Measurements from ENCODE around the gene C3orf52. TPM values are rescaled to one million over a fixed set of nuclear protein-coding genes. Genes with fewer than 3 reads are reported as not detected.

C3orf52 gene
- total and polyA plus RNA-seq, 10 of the 15 experiments (the other 5 are each of a cell fraction or from before 2014, with no cell fraction given) = 0.15 to 1.9 (median 0.73) TPM

DNA sequence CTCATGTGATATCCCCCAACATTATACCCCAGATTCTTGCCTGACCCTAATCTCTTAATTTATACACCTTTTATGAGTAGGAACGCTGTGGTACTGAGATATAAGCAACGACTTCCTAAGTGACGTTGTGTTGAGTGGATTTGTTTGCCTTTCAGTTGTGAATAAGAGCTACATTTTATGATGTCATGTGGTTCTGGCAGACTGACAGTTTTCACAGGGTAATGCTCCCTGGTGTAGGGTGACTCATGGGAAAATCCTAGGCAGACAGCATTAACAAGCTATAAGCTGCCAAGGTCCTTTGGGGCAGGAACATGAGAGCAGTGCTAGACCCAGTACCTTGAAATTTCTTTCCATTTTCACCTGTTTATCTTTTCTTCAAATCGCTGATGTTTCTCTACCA lies 11.2 kb downstream of the C3orf52 start (continued):
- TF ChIP-seq, protein P1, sequence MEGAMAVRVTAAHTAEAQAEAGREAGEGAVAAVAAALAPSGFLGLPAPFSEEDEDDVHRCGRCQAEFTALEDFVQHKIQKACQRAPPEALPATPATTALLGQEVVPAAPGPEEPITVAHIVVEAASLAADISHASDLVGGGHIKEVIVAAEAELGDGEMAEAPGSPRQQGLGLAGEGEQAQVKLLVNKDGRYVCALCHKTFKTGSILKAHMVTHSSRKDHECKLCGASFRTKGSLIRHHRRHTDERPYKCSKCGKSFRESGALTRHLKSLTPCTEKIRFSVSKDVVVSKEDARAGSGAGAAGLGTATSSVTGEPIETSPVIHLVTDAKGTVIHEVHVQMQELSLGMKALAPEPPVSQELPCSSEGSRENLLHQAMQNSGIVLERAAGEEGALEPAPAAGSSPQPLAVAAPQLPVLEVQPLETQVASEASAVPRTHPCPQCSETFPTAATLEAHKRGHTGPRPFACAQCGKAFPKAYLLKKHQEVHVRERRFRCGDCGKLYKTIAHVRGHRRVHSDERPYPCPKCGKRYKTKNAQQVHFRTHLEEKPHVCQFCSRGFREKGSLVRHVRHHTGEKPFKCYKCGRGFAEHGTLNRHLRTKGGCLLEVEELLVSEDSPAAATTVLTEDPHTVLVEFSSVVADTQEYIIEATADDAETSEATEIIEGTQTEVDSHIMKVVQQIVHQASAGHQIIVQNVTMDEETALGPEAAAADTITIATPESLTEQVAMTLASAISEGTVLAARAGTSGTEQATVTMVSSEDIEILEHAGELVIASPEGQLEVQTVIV (IDR thresholded peaks at IDR 0.05; ENCODE audit: borderline replicate concordance, partially characterized antibody) = no peak
- TF ChIP-seq, protein P2, sequence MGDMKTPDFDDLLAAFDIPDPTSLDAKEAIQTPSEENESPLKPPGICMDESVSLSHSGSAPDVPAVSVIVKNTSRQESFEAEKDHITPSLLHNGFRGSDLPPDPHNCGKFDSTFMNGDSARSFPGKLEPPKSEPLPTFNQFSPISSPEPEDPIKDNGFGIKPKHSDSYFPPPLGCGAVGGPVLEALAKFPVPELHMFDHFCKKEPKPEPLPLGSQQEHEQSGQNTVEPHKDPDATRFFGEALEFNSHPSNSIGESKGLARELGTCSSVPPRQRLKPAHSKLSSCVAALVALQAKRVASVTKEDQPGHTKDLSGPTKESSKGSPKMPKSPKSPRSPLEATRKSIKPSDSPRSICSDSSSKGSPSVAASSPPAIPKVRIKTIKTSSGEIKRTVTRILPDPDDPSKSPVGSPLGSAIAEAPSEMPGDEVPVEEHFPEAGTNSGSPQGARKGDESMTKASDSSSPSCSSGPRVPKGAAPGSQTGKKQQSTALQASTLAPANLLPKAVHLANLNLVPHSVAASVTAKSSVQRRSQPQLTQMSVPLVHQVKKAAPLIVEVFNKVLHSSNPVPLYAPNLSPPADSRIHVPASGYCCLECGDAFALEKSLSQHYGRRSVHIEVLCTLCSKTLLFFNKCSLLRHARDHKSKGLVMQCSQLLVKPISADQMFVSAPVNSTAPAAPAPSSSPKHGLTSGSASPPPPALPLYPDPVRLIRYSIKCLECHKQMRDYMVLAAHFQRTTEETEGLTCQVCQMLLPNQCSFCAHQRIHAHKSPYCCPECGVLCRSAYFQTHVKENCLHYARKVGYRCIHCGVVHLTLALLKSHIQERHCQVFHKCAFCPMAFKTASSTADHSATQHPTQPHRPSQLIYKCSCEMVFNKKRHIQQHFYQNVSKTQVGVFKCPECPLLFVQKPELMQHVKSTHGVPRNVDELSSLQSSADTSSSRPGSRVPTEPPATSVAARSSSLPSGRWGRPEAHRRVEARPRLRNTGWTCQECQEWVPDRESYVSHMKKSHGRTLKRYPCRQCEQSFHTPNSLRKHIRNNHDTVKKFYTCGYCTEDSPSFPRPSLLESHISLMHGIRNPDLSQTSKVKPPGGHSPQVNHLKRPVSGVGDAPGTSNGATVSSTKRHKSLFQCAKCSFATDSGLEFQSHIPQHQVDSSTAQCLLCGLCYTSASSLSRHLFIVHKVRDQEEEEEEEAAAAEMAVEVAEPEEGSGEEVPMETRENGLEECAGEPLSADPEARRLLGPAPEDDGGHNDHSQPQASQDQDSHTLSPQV (IDR thresholded peaks at IDR 0.05) = no peak
- peak; percentile 70; the same call in 1 of the 2 replicates for TF ChIP-seq ATF7 (IDR thresholded peaks at IDR 0.05; ENCODE audit: low read depth)
- no peak for TF ChIP-seq BACH1 (IDR thresholded peaks at IDR 0.05; ENCODE audit: borderline replicate concordance)
- TF ChIP-seq ETV6 (conservative IDR thresholded peaks at IDR 0.05 in 1 of 2, IDR thresholded peaks at IDR 0.05 in 1 of 2; ENCODE audit: borderline replicate concordance in 1 of 2, low read depth in 1 of 2) = no peak
- TF ChIP-seq NRF1 (conservative IDR thresholded peaks at IDR 0.05; ENCODE audit: low read depth, low read length) = no peak
- TF ChIP-seq, protein P3, sequence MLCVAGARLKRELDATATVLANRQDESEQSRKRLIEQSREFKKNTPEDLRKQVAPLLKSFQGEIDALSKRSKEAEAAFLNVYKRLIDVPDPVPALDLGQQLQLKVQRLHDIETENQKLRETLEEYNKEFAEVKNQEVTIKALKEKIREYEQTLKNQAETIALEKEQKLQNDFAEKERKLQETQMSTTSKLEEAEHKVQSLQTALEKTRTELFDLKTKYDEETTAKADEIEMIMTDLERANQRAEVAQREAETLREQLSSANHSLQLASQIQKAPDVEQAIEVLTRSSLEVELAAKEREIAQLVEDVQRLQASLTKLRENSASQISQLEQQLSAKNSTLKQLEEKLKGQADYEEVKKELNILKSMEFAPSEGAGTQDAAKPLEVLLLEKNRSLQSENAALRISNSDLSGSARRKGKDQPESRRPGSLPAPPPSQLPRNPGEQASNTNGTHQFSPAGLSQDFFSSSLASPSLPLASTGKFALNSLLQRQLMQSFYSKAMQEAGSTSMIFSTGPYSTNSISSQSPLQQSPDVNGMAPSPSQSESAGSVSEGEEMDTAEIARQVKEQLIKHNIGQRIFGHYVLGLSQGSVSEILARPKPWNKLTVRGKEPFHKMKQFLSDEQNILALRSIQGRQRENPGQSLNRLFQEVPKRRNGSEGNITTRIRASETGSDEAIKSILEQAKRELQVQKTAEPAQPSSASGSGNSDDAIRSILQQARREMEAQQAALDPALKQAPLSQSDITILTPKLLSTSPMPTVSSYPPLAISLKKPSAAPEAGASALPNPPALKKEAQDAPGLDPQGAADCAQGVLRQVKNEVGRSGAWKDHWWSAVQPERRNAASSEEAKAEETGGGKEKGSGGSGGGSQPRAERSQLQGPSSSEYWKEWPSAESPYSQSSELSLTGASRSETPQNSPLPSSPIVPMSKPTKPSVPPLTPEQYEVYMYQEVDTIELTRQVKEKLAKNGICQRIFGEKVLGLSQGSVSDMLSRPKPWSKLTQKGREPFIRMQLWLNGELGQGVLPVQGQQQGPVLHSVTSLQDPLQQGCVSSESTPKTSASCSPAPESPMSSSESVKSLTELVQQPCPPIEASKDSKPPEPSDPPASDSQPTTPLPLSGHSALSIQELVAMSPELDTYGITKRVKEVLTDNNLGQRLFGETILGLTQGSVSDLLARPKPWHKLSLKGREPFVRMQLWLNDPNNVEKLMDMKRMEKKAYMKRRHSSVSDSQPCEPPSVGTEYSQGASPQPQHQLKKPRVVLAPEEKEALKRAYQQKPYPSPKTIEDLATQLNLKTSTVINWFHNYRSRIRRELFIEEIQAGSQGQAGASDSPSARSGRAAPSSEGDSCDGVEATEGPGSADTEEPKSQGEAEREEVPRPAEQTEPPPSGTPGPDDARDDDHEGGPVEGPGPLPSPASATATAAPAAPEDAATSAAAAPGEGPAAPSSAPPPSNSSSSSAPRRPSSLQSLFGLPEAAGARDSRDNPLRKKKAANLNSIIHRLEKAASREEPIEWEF (IDR thresholded peaks at IDR 0.05; ENCODE audit: insufficient replicate concordance, low read depth, low read length) = no peak
- TF ChIP-seq, protein P4, sequence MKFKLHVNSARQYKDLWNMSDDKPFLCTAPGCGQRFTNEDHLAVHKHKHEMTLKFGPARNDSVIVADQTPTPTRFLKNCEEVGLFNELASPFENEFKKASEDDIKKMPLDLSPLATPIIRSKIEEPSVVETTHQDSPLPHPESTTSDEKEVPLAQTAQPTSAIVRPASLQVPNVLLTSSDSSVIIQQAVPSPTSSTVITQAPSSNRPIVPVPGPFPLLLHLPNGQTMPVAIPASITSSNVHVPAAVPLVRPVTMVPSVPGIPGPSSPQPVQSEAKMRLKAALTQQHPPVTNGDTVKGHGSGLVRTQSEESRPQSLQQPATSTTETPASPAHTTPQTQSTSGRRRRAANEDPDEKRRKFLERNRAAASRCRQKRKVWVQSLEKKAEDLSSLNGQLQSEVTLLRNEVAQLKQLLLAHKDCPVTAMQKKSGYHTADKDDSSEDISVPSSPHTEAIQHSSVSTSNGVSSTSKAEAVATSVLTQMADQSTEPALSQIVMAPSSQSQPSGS (IDR thresholded peaks at IDR 0.05; ENCODE audit: low read length) = 0 out of 2 replicates have a peak, but pooled peaks have one; percentile 14
- no peak for TF ChIP-seq ZZZ3 (IDR thresholded peaks at IDR 0.05; ENCODE audit: control insufficient read depth, insufficient read length, low read depth)
- TF ChIP-seq MYB (IDR thresholded peaks at IDR 0.05; ENCODE audit: borderline replicate concordance, low read depth, low read length) = no peak
- no peak for TF ChIP-seq RELA (IDR thresholded peaks at IDR 0.05; ENCODE audit: borderline replicate concordance, partially characterized antibody)
- no peak for TF ChIP-seq EZH2 (IDR thresholded peaks at IDR 0.05; ENCODE audit: borderline replicate concordance, control insufficient read depth, low read depth, low read length)
